GM18867 (cell line): ENCODE data around the gene TRIM28.
"Not testable (repeated sequence)": the region's sequence is repeated elsewhere in the genome, so short reads cannot be mapped to it uniquely, and the experiment has no call there.

Source experiments
- ATAC-seq: cut with Tn5 transposase; IDR thresholded peaks from one replicate; pipeline ENCODE4 v1.9.1; 2021; ENCODE audit warnings: mild to moderate bottlenecking, moderate library complexity; ENCODE audit not compliant: unreplicated experiment

The TRIM28 gene

GRCh38 chr19:58573658-58574164 lies 29.8 kb downstream of the TRIM28 start:
- no peak for ATAC-seq

- peak; percentile 42 for ATAC-seq
Measured at GRCh38 chr19:58575183-58576041, 31.5 kb downstream of the TRIM28 start.

GRCh38 chr19:58577581-58577980 lies 33.7 kb downstream of the TRIM28 start:
- ATAC-seq = not testable (repeated sequence)

DNA sequence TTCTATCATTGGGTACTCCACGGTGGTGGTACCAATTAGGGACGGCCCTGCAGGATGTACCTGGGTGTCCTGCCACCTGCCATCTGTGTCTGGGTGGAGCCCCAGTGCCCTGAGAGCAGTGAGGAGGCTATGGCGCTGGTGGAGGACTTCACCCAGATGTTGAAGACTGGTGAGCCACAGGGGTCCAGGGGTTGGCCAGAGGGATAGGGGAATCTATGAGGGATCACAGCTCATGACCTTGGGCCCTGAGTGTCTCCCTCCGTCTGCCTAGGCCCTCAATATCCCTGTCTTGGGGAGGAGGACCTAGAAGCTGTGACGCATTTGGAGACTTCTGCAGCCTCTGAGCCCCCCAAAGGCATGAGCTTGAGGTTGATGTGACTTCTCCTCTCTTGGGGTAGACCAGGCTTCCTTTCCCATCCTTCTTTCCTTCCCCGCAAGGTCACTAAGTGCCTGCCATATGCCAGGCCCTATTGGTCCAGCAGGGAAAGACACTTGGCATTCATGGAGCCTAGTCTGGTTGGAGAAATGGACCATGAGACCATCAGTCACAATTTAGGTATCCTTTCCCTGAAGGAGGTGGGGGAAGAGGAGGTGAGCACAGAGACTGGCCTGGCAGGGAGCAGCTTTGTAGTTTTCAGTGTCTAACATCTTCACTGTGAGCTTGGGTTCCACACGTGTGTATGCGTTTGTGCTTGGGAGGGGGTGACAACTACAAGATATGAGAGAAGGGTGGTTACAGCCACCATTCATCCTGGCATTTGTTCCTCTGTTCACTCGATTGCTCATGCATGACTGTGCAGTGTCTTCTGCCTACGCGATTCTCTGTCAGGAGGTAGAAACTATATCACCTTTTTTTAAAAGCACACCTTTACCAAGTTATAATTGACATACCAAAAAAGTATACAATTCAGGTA lies 34.4 kb downstream of the TRIM28 start:
- no peak for ATAC-seq

DNA sequence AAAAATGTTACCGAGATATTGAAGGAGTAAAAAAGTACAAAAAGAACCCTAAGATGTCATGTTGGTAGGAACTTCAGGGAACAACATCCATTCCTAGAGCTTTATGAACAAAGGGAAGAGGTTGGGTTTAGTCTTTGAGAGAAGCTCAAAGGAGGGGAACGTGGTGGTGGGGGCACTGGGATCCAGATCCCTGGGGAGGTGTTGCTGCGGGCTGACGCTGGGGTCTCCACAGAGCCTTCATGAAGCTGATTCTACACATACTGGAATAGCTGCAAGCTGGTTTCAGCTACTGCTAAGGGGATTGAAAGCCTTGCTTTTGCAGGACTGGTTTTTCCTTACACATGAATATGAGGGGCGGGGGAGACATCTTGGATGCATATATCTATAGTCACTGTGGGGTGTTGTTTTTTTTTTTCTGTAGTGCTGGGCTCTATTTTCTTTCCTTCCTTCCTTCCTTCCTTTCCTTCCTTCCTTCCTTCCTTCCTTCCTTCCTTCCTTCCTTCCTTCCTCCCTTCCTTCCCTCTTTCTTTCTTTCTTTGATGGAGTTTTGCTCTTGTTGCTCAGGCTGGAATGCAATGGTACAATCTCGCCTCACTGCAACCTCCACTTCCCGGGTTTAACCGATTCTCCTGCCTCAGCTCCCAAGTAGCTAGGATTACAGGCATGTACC lies 35.7 kb downstream of the TRIM28 start:
- no peak for ATAC-seq

DNA sequence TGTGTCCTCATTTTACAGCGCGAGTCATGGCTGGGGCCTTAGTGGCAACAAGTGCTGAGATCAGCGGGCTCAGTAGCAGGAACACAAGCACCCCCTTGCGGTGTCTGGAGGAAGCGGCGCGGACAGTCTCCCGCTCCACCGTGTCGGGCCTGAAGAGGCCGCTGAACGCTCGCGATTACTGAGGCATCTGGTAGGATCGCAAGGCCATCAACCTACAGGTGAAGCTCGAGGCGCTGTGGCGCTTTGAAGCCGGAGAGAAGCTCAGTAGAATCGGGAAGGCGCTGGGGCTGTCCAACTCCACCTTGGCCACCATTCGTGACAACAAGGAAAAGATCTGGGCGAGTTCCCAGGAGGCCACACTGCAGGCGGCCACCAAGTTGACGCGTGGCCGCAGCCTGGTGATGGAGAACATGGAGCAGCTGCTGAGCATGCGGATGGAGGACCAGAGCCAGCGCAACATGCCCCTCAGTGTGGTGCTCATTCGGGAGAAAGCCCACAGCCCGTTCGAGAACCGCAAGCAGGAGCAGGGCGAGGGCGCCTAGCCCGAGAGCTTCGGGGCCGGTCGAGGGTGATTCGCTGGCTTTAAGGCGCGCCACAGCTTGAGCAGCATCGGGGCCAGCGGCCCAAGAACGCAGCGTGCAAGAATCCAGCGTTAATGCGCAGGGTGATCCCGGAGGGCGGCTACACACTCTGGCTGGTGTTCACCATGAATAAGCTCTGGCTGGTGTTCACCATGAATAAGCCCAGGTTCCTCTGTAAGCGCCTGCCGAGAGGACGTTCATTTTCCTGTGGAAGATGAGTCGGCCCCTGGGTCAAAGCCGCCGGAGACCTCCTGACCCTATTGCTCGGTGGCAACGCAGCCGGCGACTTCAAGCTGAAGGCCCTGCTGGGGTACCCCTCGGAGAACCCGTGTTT lies 37.6 kb downstream of the TRIM28 start:
- peak; percentile 68 for ATAC-seq

DNA sequence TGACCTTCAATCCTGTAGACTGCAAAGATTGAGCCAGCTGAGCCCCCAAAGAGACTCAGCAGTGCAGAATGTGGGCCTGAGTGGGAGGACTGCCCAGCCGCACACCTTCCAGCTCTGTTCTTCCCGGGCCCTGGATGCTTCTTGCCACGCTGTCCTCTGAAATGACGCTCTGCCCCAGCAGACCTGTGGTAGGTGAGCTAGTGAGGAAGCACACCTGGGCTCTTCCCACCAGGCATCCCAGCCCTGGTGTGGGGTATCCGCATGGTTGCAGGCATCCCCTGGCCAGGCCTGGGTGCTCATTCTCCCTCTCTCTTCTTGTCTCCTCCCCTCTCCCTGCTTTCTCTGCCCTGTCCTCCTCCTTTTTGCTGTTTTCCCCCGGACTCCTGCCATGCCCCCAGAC lies 39.1 kb downstream of the TRIM28 start:
- no peak for ATAC-seq

- no peak for ATAC-seq
Measured at GRCh38 chr19:58584498-58585441, 40.9 kb downstream of the TRIM28 start.

DNA sequence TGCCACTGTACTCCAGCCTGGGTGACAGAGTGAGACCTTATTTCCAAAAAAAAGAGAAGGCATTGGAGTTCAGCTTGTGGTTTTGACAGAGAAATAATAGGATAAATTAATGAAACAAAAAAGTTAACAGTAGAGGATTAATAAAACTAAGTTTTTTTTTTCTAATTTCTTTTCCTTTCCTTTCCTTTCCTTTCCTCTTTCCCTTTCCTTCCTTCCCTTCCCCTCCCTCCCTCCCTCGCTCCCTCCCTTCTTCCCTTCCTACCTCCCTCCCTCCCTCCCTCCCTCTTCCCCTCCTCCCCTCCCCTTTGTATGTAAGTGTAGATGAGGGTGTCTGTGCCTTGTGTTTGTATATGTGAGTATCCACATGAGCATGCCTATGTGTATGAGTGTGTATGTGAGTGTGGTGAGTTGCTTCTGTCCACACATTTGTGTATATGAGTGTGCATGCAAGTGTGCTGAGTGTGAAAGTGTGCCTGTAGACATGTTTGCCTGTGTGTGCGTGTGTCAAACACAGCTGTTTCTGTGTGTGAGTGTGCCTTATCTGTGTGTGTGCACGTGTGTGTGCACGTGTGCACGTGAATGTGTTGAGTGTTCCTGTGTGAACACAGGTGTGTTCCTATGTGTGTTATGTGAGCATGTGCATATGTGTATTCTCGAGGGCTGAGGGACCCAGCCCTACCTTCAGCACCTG lies 41.7 kb downstream of the TRIM28 start:
- ATAC-seq = no peak

DNA sequence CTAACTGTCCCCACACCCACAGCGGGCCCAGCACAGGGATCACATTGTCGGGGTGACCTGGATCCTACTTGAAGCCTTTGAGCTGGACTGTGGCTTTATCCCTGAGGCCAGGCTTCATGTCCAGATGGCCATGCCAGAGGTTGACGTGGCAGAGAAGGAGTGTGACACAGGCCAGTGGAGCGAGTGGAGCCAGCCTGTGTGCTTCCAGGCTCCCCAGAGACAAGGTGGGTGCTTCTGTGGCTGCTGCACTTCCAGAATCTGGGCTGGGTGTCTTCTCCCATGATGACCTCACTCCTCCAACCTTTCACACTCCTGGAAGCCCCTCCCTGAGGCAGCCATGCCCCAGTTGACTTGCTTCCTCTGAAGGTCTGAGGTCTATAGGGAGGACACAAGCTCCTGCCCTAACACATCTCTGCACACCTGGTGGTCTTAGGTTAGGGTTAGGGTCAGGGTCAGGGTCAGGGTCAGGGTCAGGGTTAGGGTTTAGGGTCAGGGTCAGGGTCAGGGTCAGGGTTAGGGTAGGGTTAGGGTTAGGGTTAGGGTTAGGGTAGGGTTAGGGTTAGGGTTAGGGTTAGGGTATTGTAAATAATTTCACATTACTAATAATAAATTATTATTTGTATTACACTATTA lies 42.4 kb downstream of the TRIM28 start:
- ATAC-seq = no peak
